Measurements from ENCODE around the gene SNX8.

GRCh38 chr7:2208712-2209111, 105.5 kb downstream of the SNX8 start:
- TF ChIP-seq CTCF (IDR thresholded peaks at IDR 0.05; ENCODE audit: borderline replicate concordance, extremely low read depth, low read length, poor library complexity, severe bottlenecking) (no peak), EZH2 (IDR thresholded peaks at IDR 0.05; ENCODE audit: borderline replicate concordance, low read depth, low read length, severe bottlenecking) (no peak)
